Measurements from ENCODE around the gene GNG8. TPM values are rescaled to one million over a fixed set of nuclear protein-coding genes. Genes with fewer than 3 reads are reported as not detected.

Gene GNG8
- total and polyA plus RNA-seq, 2 donors (not counting 1 experiment from before 2014, with no cell fraction given): 6.7 TPM; not detected in 1

- H3K4me3 Mint-ChIP-seq: peak overlapping the region; percentile 66
- ChIA-PET POLR2A (interaction anchor here (0.7 to 3.2 kb wide), 4 partner anchors 12 to 21 kb away, joined by 10 to 17 read pairs (median 12); partner anchors contain the start of gene CALM3), CTCF (interaction anchor here (1.3 to 16.2 kb wide), 6 partner anchors 12 to 113 kb away, joined by 4 to 447 read pairs (median 12); partner anchors contain the start of genes CALM3, DACT3 and GNG8)
- Histone ChIP-seq H2AFZ (ENCODE audit: insufficient read depth, low read depth, low read length, poor library complexity, severe bottlenecking) (no peak overlapping the region), H3K4me2 (replicated peaks; ENCODE audit: low read depth, low read length, poor library complexity, severe bottlenecking) (no peak overlapping the region), H3K36me3 (replicated peaks in 1 of 2; ENCODE audit: control extremely low read depth in 1 of 2, control insufficient read depth in 1 of 2, extremely low read depth in 1 of 2, insufficient read depth in 2 of 2, low read length in 1 of 2) (no peaks in the 10 kb centered on the region), H3K4me1 (ENCODE audit: control insufficient read depth in 2 of 2, insufficient read depth in 2 of 2, low read length in 2 of 2) (peaks cover 58 to 82% of the 10 kb centered on the region in 2 donors), H4K20me1 (ENCODE audit: control insufficient read depth, insufficient read depth, low read length, poor library complexity, severe bottlenecking) (no peaks in the 10 kb centered on the region), H3K27me3 (replicated peaks in 1 of 4; ENCODE audit: control extremely low read depth in 1 of 4, control insufficient read depth in 3 of 4, insufficient read depth in 4 of 4, low read length in 3 of 4) (no peaks in the 10 kb centered on the region), H3K4me3 (ENCODE audit: control extremely low read depth in 1 of 5, extremely low read depth in 1 of 5, insufficient read depth in 1 of 5, low read depth in 2 of 5, low read length in 4 of 5) (no peak overlapping the region), H3K9me3 (ENCODE audit: control extremely low read depth in 1 of 3, control insufficient read depth in 2 of 3, insufficient read depth in 1 of 3, low read length in 2 of 3) (peaks cover 0 to 7% (median 0%) of the 10 kb centered on the region in 3 donors), H3K27ac (ENCODE audit: low read length in 2 of 2) (no peak overlapping the region), H3K79me2 (ENCODE audit: control insufficient read depth, insufficient read depth, low read length) (no peaks in the 10 kb centered on the region), H3K9ac (ENCODE audit: low read length) (no peak overlapping the region)
- no peaks in the 10 kb centered on the region for H3K27me3 Mint-ChIP-seq
- ATAC-seq (ENCODE audit: low read depth) (no peak), DNase-seq (peak; percentile 17)
- intact Hi-C loops (cut with micrococcal nuclease): loop anchor here (2.0 to 5.0 kb wide), 2 partner anchors 15 to 101 kb away; partner anchors contain the start of genes CALM3 and PRKD2
- H3K9me3 Mint-ChIP-seq (ENCODE audit: insufficient read depth): no peaks in the 10 kb centered on the region
- WGBS (ENCODE audit: insufficient coverage): 98% methylated on average over 5 of the region's 10 CpGs
- H3K4me1 Mint-ChIP-seq: peaks cover 66% of the 10 kb centered on the region
- peak overlapping the region; percentile 84 for H3K27ac Mint-ChIP-seq
- TF ChIP-seq CTCF (IDR thresholded peaks at IDR 0.05): no peak
- TF ChIP-seq EZH2 (IDR thresholded peaks at IDR 0.05; ENCODE audit: borderline replicate concordance, insufficient read depth, low read depth, low read length, poor library complexity, severe bottlenecking): no peak
These were observed 20.0 kb downstream of the GNG8 start for GRCh38 chr19:46615966-46616365.

- H3K4me2 ChIP-seq (replicated peaks; ENCODE audit: low read depth, low read length, poor library complexity, severe bottlenecking): peak overlapping the region; percentile 38
- H3K9me3 Mint-ChIP-seq (ENCODE audit: insufficient read depth): no peaks in the 10 kb centered on the region
- DNase-seq: peak; percentile 89
- CTCF ChIA-PET: interaction anchor here (0.6 to 16.2 kb wide), 17 partner anchors 8 to 139 kb away, joined by 3 to 447 read pairs (median 5); partner anchors contain the start of genes CALM3, DACT3, GNG8 and PTGIR
- H3K4me1 Mint-ChIP-seq: peaks cover 58% of the 10 kb centered on the region
- intact Hi-C loops (cut with micrococcal nuclease): loop anchor here (1.0 to 2.0 kb wide), 4 partner anchors 13 to 85 kb away; partner anchors contain the start of gene CALM3
- TF ChIP-seq EZH2 (IDR thresholded peaks at IDR 0.05; ENCODE audit: borderline replicate concordance, insufficient read depth, low read depth, low read length, poor library complexity, severe bottlenecking) (no peak), CTCF (IDR thresholded peaks at IDR 0.05) (peak; percentile 86)
- no peaks in the 10 kb centered on the region for H3K27me3 ChIP-seq (replicated peaks in 1 of 4; ENCODE audit: control extremely low read depth in 1 of 4, control insufficient read depth in 3 of 4, insufficient read depth in 4 of 4, low read length in 3 of 4)
- peaks cover 0 to 7% (median 0%) of the 10 kb centered on the region in 3 donors for H3K9me3 ChIP-seq (ENCODE audit: control extremely low read depth in 1 of 3, control insufficient read depth in 2 of 3, insufficient read depth in 1 of 3, low read length in 2 of 3)
- H3K27ac ChIP-seq (ENCODE audit: low read length in 2 of 2): no peak overlapping the region
- H3K27me3 Mint-ChIP-seq: no peaks in the 10 kb centered on the region
- no peak overlapping the region for H3K9ac ChIP-seq (ENCODE audit: low read length)
- H3K4me1 ChIP-seq (ENCODE audit: control insufficient read depth in 2 of 2, insufficient read depth in 2 of 2, low read length in 2 of 2): peaks cover 49 to 71% of the 10 kb centered on the region in 2 donors
- H3K4me3 Mint-ChIP-seq: peak overlapping the region; percentile 26
- 19% methylated on average over 7 of the region's 12 CpGs for WGBS (ENCODE audit: insufficient coverage)
- peak; percentile 53 for ATAC-seq (ENCODE audit: low read depth)
- H2AFZ ChIP-seq (ENCODE audit: insufficient read depth, low read depth, low read length, poor library complexity, severe bottlenecking): no peak overlapping the region
- H4K20me1 ChIP-seq (ENCODE audit: control insufficient read depth, insufficient read depth, low read length, poor library complexity, severe bottlenecking): peaks cover 9% of the 10 kb centered on the region
- peaks cover 0 to 9% of the 10 kb centered on the region in 2 experiments for H3K36me3 ChIP-seq (replicated peaks in 1 of 2; ENCODE audit: control extremely low read depth in 1 of 2, control insufficient read depth in 1 of 2, extremely low read depth in 1 of 2, insufficient read depth in 2 of 2, low read length in 1 of 2)
- H3K4me3 ChIP-seq (ENCODE audit: control extremely low read depth in 1 of 5, extremely low read depth in 1 of 5, insufficient read depth in 1 of 5, low read depth in 2 of 5, low read length in 4 of 5): no peak overlapping the region
- no peaks in the 10 kb centered on the region for H3K79me2 ChIP-seq (ENCODE audit: control insufficient read depth, insufficient read depth, low read length)
- POLR2A ChIA-PET: interaction anchor here (0.6 to 3.2 kb wide), 3 partner anchors 13 to 47 kb away, joined by 3 to 17 read pairs (median 11); partner anchors contain the start of genes CALM3 and DACT3
- H3K27ac Mint-ChIP-seq: peak overlapping the region; percentile 77
These were observed 21.8 kb downstream of the GNG8 start for GRCh38 chr19:46614114-46614722.

All from B cell (primary cell).